Inflammatory macrophage (primary cell): ENCODE results near the gene C19orf38.
A peak's percentile ranks its signal among the peaks of the same experiment; 100 is the strongest.

Source experiments
- DNase-seq, 2 donors: peaks; one replicate each; pipeline ENCODE4 v3.0.0-alpha.2; 2020 to 2022
- total RNA-seq, 18 experiments: gene quantifications; one replicate each; lab custom pipeline; 2026; ENCODE audit warnings: mixed read lengths in 6 of 18, inconsistent platforms in 2 of 18; lab: John Stamatoyannopoulos, UW

Gene C19orf38
- total RNA-seq: 31.2 to 119 (median 65.3) reads per million in 18 experiments

- peak; percentile 78 to 84 for DNase-seq
Observed at GRCh38 chr19:10848230-10848856, at the start of gene C19orf38. Gene C19orf38, plus strand, starts transcription at chr19:10848415. Its CDS starts 94 bp downstream, at chr19:10848509.

- no peak for DNase-seq
Observed at GRCh38 chr19:10800488-10800887, 47.7 kb upstream of the C19orf38 start.

- no peak for DNase-seq
Observed at GRCh38 chr19:10802479-10802878, 45.7 kb upstream of the C19orf38 start.

GRCh38 chr19:10803252-10803651 is 45.0 kb upstream of the C19orf38 start:
- no peak for DNase-seq

- peak; percentile 80 for DNase-seq
Observed at GRCh38 chr19:10805065-10805757, 43.0 kb upstream of the C19orf38 start.

- DNase-seq: no peak
Observed at GRCh38 chr19:10805758-10806247, 42.4 kb upstream of the C19orf38 start.

GRCh38 chr19:10808937-10809649 is 39.1 kb upstream of the C19orf38 start:
- DNase-seq: peak in 1 of 2 donors; percentile 9

GRCh38 chr19:10809651-10810285 is 38.4 kb upstream of the C19orf38 start:
- peak; percentile 67 to 71 for DNase-seq

GRCh38 chr19:10811391-10812111 is 36.7 kb upstream of the C19orf38 start:
- DNase-seq: no peak

GRCh38 chr19:10812196-10812595 is 36.0 kb upstream of the C19orf38 start:
- DNase-seq: no peak

GRCh38 chr19:10812902-10813404 is 35.3 kb upstream of the C19orf38 start:
- DNase-seq: peak; percentile 90 to 93

- peak in 1 of 2 donors; percentile 40 for DNase-seq
Observed at GRCh38 chr19:10815007-10815536, 33.1 kb upstream of the C19orf38 start.

- DNase-seq: no peak
Observed at GRCh38 chr19:10815969-10816644, 32.1 kb upstream of the C19orf38 start.

- no peak for DNase-seq
Observed at GRCh38 chr19:10816691-10817090, 31.5 kb upstream of the C19orf38 start.

GRCh38 chr19:10817291-10818038 is 30.8 kb upstream of the C19orf38 start:
- DNase-seq: no peak

- DNase-seq: no peak
Observed at GRCh38 chr19:10818301-10819123, 29.7 kb upstream of the C19orf38 start.

- DNase-seq: no peak
Observed at GRCh38 chr19:10819124-10820060, 28.8 kb upstream of the C19orf38 start.

- no peak for DNase-seq
Observed at GRCh38 chr19:10820173-10820572, 28.0 kb upstream of the C19orf38 start.
